Testis (tissue), 3 donors: ENCODE results near the gene CARMIL1. TPM values are rescaled to one million over a fixed set of nuclear protein-coding genes. Genes with fewer than 3 reads are reported as not detected.

Source experiments
- DNase-seq: peaks from one replicate; pipeline ENCODE4 v3.0.0-alpha.2; 2019
- H3K27ac ChIP-seq, 2 donors: fragments of 200-600 bp; sonication (generic); one replicate each; pipeline ENCODE4 v1.5.1; 2019
- H3K27me3 ChIP-seq: fragments of 200-600 bp; sonication (generic); one replicate; pipeline ENCODE4 v1.5.1; 2019
- H3K36me3 ChIP-seq: fragments of 200-600 bp; sonication (generic); one replicate; pipeline ENCODE4 v1.5.1; 2017; ENCODE audit warnings: low read depth; ENCODE audit errors: missing control alignments
- H3K4me1 ChIP-seq: fragments of 200-600 bp; sonication (generic); one replicate; pipeline ENCODE4 v1.5.1; 2019
- H3K4me3 ChIP-seq, 2 donors: fragments of 200-600 bp; sonication (generic); one replicate each; pipeline ENCODE4 v1.5.1; 2017 to 2019
- H3K9me3 ChIP-seq: fragments of 200-600 bp; sonication (generic); one replicate; pipeline ENCODE4 v1.5.1; 2017
- POLR2A ChIP-seq: fragments of 450-650 bp; IDR thresholded peaks from one replicate; pipeline ENCODE4 v1.6.1; 2017; ENCODE audit warnings: antibody characterized with exemption, mild to moderate bottlenecking, moderate library complexity
- WGBS, 2 donors: methylation state at CpG; one replicate each; pipeline ENCODE4 v1.1.5; 2018; 5-methylcytosine and 5-hydroxymethylcytosine counted together
- intact Hi-C: fragments of 100-400 bp; cut with DNase I; formaldehyde crosslinking; loops from one replicate; pipeline ENCODE4 v1.15.1; 2023; ENCODE audit warnings: low total_unique reads
- polyA plus RNA-seq: library from polyadenylated mRNA; stranded (reverse); fragments of 350-450 nt; fragmentation: Illumina TruSeq; extraction: RNeasy Lipid Tissue Mini Kit (QIAGEN cat#74804); gene quantifications from one replicate; pipeline ENCODE4 v1.2.3, GENCODE V29; 2014; ENCODE audit warnings: low read depth, low replicate concordance; ENCODE audit not compliant: insufficient read depth
- total RNA-seq, 2 donors: library from RNA; depleted of rRNA; stranded (reverse); fragments of >200 nt; gene quantifications; one replicate each; pipeline ENCODE4 v1.2.3, GENCODE V29; 2016
- TF ChIP-seq, protein P1 (sequence below), 3 experiments: fragments of 450-650 bp in 2 of 3; fragments of 200-600 bp in 1 of 3; sonication (generic) in 1 of 3; IDR thresholded peaks; one replicate each; pipeline ENCODE4 v1.5.1; 2016 to 2019; ENCODE audit warnings: antibody characterized with exemption in 3 of 3, mild to moderate bottlenecking in 2 of 3, moderate library complexity in 1 of 3

The CARMIL1 gene
- total and polyA plus RNA-seq, 3 donors from 2014 or later, result 39.4 to 120 (median 108) TPM

DNA sequence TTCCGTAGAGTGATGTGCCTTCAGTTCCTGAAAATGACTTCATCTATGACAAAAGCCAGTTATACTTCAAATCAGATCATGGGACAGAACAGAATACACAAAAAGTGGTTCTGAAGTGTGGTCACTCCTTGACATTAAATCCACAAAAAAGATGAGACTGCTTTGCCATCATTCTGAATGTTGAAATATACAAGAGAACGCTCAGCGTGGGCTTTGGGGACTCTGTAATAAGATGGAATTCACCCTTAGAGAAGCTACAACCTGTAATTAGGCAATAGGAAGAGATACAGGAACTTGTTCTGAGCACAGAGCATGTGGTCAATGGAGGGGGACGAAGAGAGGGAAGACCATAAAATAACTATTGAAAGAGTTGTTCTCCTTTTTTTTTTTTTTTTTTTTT lies 184.3 kb downstream of the CARMIL1 start:
- no peaks in the 10 kb centered on the region for H3K27me3 ChIP-seq
- H3K27ac ChIP-seq, result no peak overlapping the region
- no peak overlapping the region for H3K4me3 ChIP-seq
- no peaks in the 10 kb centered on the region for H3K9me3 ChIP-seq
- no peaks in the 10 kb centered on the region for H3K4me1 ChIP-seq
- TF ChIP-seq, protein P1, sequence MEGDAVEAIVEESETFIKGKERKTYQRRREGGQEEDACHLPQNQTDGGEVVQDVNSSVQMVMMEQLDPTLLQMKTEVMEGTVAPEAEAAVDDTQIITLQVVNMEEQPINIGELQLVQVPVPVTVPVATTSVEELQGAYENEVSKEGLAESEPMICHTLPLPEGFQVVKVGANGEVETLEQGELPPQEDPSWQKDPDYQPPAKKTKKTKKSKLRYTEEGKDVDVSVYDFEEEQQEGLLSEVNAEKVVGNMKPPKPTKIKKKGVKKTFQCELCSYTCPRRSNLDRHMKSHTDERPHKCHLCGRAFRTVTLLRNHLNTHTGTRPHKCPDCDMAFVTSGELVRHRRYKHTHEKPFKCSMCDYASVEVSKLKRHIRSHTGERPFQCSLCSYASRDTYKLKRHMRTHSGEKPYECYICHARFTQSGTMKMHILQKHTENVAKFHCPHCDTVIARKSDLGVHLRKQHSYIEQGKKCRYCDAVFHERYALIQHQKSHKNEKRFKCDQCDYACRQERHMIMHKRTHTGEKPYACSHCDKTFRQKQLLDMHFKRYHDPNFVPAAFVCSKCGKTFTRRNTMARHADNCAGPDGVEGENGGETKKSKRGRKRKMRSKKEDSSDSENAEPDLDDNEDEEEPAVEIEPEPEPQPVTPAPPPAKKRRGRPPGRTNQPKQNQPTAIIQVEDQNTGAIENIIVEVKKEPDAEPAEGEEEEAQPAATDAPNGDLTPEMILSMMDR (IDR thresholded peaks at IDR 0.05), result no peak
- no peak for TF ChIP-seq POLR2A
- WGBS, 2 donors, result 91 to 96% methylated on average over 4 of the region's 4 CpGs
- intact Hi-C loops, result no loop called here
- H3K36me3 ChIP-seq, result no peaks in the 10 kb centered on the region
- no peak for DNase-seq

DNA sequence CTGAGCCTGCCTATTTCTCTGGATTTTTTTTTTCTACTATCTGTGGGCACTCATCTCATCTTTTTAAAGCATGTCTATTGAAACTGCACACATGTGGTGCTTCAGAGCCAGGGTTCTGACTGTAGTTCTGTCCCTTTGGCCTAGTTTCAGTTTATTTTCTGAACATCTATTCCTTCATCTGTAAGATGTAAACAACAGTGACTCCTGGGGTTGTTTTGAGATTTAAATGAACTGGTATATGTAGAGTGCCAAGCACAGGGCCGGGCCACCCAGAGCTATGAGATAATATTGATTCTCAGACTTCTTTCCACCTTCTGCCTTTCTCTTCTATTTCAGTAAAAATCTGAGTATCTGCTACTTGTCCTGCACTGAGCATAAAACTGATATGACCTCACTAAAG lies 185.1 kb downstream of the CARMIL1 start:
- intact Hi-C loops, result no loop called here
- Histone ChIP-seq H3K4me1 (no peaks in the 10 kb centered on the region), H3K4me3 (no peak overlapping the region), H3K9me3 (no peaks in the 10 kb centered on the region), H3K27ac (no peak overlapping the region), H3K36me3 (no peaks in the 10 kb centered on the region), H3K27me3 (no peaks in the 10 kb centered on the region)
- WGBS, 2 donors, result 76 to 84% methylated on average over 1 of the region's 1 CpG
- DNase-seq, result no peak
- TF ChIP-seq POLR2A, result no peak
- TF ChIP-seq, protein P1 (IDR thresholded peaks at IDR 0.05), result no peak

- WGBS, 2 donors, result 72 to 76% methylated on average over 2 of the region's 2 CpGs
- no peak for DNase-seq
- Histone ChIP-seq H3K27me3 (no peaks in the 10 kb centered on the region), H3K27ac (no peak overlapping the region), H3K9me3 (no peaks in the 10 kb centered on the region), H3K4me3 (no peak overlapping the region), H3K4me1 (no peaks in the 10 kb centered on the region), H3K36me3 (no peaks in the 10 kb centered on the region)
- intact Hi-C loops, result no loop called here
- TF ChIP-seq, protein P1 (IDR thresholded peaks at IDR 0.05), result no peak
- no peak for TF ChIP-seq POLR2A
These were observed 186.8 kb downstream of the CARMIL1 start for GRCh38 chr6:25465941-25466340.

- intact Hi-C loops, result no loop called here
- no peak for TF ChIP-seq POLR2A
- TF ChIP-seq, protein P1 (IDR thresholded peaks at IDR 0.05), result no peak
- H3K4me3 ChIP-seq, result no peak overlapping the region
- 87 to 93% methylated on average over 2 of the region's 2 CpGs for WGBS, 2 donors
- H3K27ac ChIP-seq, result no peak overlapping the region
- no peaks in the 10 kb centered on the region for H3K9me3 ChIP-seq
- H3K4me1 ChIP-seq, result peaks cover 5% of the 10 kb centered on the region
- DNase-seq, result no peak
- no peaks in the 10 kb centered on the region for H3K27me3 ChIP-seq
- no peaks in the 10 kb centered on the region for H3K36me3 ChIP-seq
These were observed 189.7 kb downstream of the CARMIL1 start for GRCh38 chr6:25468881-25469280.

GRCh38 chr6:25469797-25470388 lies 190.7 kb downstream of the CARMIL1 start:
- Histone ChIP-seq H3K36me3 (no peaks in the 10 kb centered on the region), H3K27me3 (no peaks in the 10 kb centered on the region), H3K4me3 (no peak overlapping the region), H3K9me3 (no peaks in the 10 kb centered on the region), H3K4me1 (peaks cover 5% of the 10 kb centered on the region), H3K27ac (no peak overlapping the region)
- intact Hi-C loops, result no loop called here
- no peak for DNase-seq
- no peak for TF ChIP-seq POLR2A
- TF ChIP-seq, protein P1 (IDR thresholded peaks at IDR 0.05), result peak in 1 of 3 experiments; percentile 31
